SK-N-MC (cell line): ENCODE data around the gene ALOX15B.

Experiments used
- DNase-seq: peaks from one replicate; pipeline ENCODE4 v3.0.0-alpha.2; 2011; ENCODE audit warnings: low read depth, low spot score
- H3K27ac ChIP-seq: fragments of 200-600 bp; sonication (generic); 2 replicates; pipeline ENCODE4 v1.5.1; 2016; ENCODE audit warnings: mixed run types
- H3K36me3 ChIP-seq: fragments of 200-600 bp; sonication (generic); 2 replicates; pipeline ENCODE4 v1.6.1; 2017; ENCODE audit warnings: antibody characterized with exemption, low read length, mixed read lengths; ENCODE audit not compliant: insufficient read depth
- H3K4me3 ChIP-seq: fragments of 200-600 bp; sonication (generic); 2 replicates; pipeline ENCODE4 v1.5.1; 2016
- H3K9ac ChIP-seq: fragments of 200-600 bp; sonication (generic); 2 replicates; pipeline ENCODE4 v1.8.0; 2017; ENCODE audit warnings: mixed run types, mixed read lengths; ENCODE audit not compliant: insufficient read length
- H3K9me3 ChIP-seq: fragments of 200-600 bp; sonication (generic); 2 replicates; pipeline ENCODE4 v1.6.1; 2017; ENCODE audit warnings: low read depth, mild to moderate bottlenecking, antibody characterized with exemption, low read length, moderate library complexity, mixed read lengths
- EZH2 ChIP-seq: fragments of 200-600 bp; sonication (generic); IDR thresholded peaks from one replicate; pipeline ENCODE4 v1.6.1; 2017; ENCODE audit warnings: antibody characterized with exemption
- FOXP2 ChIP-seq: optimal IDR thresholded peaks from 2 replicates; pipeline ENCODE3; 2011; ENCODE audit warnings: mild to moderate bottlenecking, moderate library complexity; ENCODE audit not compliant: insufficient read depth; ENCODE audit errors: extremely low read length, control extremely low read depth
- POLR2AphosphoS5 ChIP-seq: IDR thresholded peaks from 2 replicates; pipeline ENCODE4 v1.6.1; 2012; ENCODE audit warnings: mild to moderate bottlenecking, low read depth, low read length, borderline replicate concordance

Gene ALOX15B

DNA sequence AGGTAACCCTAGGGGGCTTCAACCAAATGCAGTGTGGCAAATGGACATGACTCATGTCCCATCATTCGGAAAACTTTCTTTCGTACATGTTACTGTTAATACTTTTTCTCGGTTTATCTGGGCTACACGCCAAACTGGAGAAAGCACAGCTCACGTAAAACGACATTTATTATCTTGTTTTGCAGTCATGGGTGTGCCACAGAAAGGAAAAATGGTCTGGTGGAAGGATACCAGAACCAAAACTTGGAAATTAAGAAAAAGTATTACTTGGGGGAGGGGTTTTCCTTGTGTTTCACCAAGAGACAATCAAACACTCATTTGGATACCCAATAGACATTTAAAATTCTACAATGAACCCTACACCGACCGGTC is 23.6 kb downstream of the ALOX15B start:
- H3K9me3 ChIP-seq = no peaks in the 10 kb centered on the region
- H3K9ac ChIP-seq = peak overlapping the region; percentile 47
- no peak for TF ChIP-seq FOXP2
- no peak for TF ChIP-seq POLR2AphosphoS5
- no peak for TF ChIP-seq EZH2
- peak overlapping the region; percentile 23; the same call in 1 of the 2 replicates for H3K4me3 ChIP-seq
- H3K36me3 ChIP-seq = no peaks in the 10 kb centered on the region
- no peak overlapping the region for H3K27ac ChIP-seq
- no peak for DNase-seq

GRCh38 chr17:8062807-8063483 is 24.1 kb downstream of the ALOX15B start:
- Histone ChIP-seq H3K4me3 (peak overlapping the region; percentile 23; the same call in 1 of the 2 replicates), H3K9me3 (no peaks in the 10 kb centered on the region), H3K27ac (no peak overlapping the region), H3K36me3 (no peaks in the 10 kb centered on the region), H3K9ac (no peak overlapping the region)
- TF ChIP-seq EZH2 (no peak), FOXP2 (no peak), POLR2AphosphoS5 (no peak)
- DNase-seq = no peak

DNA sequence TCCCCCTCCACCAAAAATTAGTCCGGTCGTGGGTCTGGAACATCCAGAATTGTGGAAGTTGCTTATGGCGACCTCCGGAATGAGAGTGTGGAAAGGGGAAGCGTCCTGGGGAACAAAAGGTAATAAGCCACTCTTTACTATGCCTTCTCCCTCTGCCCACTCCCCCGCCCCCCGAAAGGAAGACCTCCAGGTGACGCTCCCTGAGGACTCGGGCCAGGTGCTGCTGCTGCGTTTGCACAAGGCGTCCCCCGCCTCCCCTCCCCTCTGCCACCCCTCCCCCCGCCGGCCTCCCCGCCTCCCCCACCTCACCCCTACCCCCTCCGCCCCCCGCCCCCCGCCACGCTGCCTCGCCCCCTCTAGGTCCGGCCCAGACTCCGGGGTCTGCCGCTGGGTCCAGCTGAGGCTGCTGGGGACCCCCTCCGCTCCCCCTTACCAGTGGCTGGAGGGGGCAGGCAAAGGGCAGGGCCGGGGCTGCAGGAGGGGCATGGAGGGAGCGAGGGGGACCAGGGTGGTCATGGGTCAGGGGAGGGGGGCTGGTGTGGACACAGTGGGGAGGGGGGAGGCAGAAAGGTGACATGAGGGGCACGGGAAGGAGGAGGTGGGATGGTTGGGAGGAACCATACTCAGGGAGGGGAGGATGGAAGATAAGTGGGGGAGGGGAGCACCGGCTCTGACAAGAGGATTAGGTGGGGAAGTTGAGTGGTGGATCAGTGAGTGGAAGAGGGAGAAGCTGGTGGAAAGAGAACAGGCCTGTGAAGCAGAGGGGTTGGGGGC is 25.1 kb downstream of the ALOX15B start:
- TF ChIP-seq FOXP2 = no peak
- no peak for TF ChIP-seq EZH2
- TF ChIP-seq POLR2AphosphoS5 = no peak
- Histone ChIP-seq H3K27ac (no peak overlapping the region), H3K9ac (no peak overlapping the region), H3K4me3 (no peak overlapping the region), H3K9me3 (no peaks in the 10 kb centered on the region), H3K36me3 (no peaks in the 10 kb centered on the region)
- DNase-seq = no peak

- no peak overlapping the region for H3K27ac ChIP-seq
- H3K9me3 ChIP-seq = no peaks in the 10 kb centered on the region
- H3K9ac ChIP-seq = no peak overlapping the region
- no peak for DNase-seq
- no peak overlapping the region for H3K4me3 ChIP-seq
- H3K36me3 ChIP-seq = no peaks in the 10 kb centered on the region
- TF ChIP-seq POLR2AphosphoS5 (no peak), FOXP2 (no peak), EZH2 (no peak)
Observed at GRCh38 chr17:8064561-8065019, 25.7 kb downstream of the ALOX15B start.

- no peak for DNase-seq
- no peak overlapping the region for H3K4me3 ChIP-seq
- no peaks in the 10 kb centered on the region for H3K36me3 ChIP-seq
- H3K9ac ChIP-seq = no peak overlapping the region
- no peak for TF ChIP-seq FOXP2
- TF ChIP-seq EZH2 = no peak
- no peak for TF ChIP-seq POLR2AphosphoS5
- no peak overlapping the region for H3K27ac ChIP-seq
- H3K9me3 ChIP-seq = no peaks in the 10 kb centered on the region
Observed at GRCh38 chr17:8066841-8067775, 28.2 kb downstream of the ALOX15B start.

- no peak overlapping the region for H3K4me3 ChIP-seq
- H3K27ac ChIP-seq = no peak overlapping the region
- no peak for DNase-seq
- H3K9ac ChIP-seq = no peak overlapping the region
- H3K36me3 ChIP-seq = no peaks in the 10 kb centered on the region
- TF ChIP-seq POLR2AphosphoS5 (no peak), FOXP2 (no peak), EZH2 (no peak)
- H3K9me3 ChIP-seq = no peaks in the 10 kb centered on the region
Observed at GRCh38 chr17:8067806-8068205, 28.9 kb downstream of the ALOX15B start.

DNA sequence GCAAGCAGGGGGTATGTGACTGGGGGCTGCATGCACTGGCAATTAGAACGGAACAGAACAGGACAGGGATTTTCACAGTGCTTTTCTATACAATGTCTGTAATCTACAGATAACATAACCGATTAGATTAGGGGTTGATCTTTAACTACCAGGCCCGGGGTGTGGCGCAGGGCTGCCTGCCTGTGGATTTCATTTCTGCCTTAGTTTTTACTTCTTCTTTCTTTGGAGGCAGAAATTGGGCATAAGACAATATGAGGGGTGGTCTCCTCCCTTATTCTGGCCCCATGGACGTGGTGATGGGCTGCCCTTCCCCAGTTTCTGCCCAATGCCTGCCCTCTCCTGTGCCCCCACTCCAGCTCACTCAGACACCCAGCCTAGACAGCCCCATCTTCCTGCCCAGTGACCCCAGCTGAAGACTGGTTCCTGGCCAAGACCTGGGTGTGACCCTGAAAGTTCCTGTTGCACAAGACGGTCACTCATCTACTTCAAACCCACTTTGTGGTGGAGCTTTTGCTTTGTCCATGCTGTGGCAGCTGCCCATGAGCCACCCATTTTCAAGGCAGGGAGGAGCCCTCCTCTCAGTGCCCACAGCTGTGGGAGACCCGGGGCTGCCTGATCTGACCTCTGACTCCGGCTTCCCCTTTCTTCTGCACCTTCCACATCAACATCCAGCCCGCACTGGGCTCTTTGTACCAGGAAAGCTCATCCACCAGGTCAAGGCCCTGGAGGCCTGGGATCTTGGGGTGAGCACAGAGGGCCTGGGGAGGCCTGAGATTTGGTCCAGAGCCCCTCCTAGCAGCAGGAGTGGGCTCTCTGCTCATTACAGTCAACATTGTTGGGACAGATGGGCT is 30.1 kb downstream of the ALOX15B start:
- H3K36me3 ChIP-seq = no peaks in the 10 kb centered on the region
- no peak overlapping the region for H3K27ac ChIP-seq
- TF ChIP-seq FOXP2 (no peak), EZH2 (no peak), POLR2AphosphoS5 (no peak)
- no peak for DNase-seq
- H3K4me3 ChIP-seq = no peak overlapping the region
- H3K9ac ChIP-seq = no peak overlapping the region
- no peaks in the 10 kb centered on the region for H3K9me3 ChIP-seq

- Histone ChIP-seq H3K36me3 (no peaks in the 10 kb centered on the region), H3K9ac (no peak overlapping the region), H3K27ac (no peak overlapping the region), H3K4me3 (no peak overlapping the region), H3K9me3 (no peaks in the 10 kb centered on the region)
- TF ChIP-seq EZH2 (no peak), POLR2AphosphoS5 (no peak), FOXP2 (no peak)
- DNase-seq = no peak
Observed at GRCh38 chr17:8069587-8069860, 30.7 kb downstream of the ALOX15B start.
